ENCODE results near the gene THAP8. TPM values are rescaled to one million over a fixed set of nuclear protein-coding genes. Genes with fewer than 3 reads are reported as not detected.

THAP8 gene
- total and polyA plus RNA-seq, 2 of the 4 experiments (the other 2 are of a cell fraction) = 1.8 to 5.9 TPM

GRCh38 chr19:36089847-36090246 lies 35.8 kb upstream of the THAP8 start:
- Histone ChIP-seq H3K27me3 (ENCODE audit: control insufficient read depth, insufficient read depth, low read length) (no peaks in the 10 kb centered on the region), H2AK9ac (replicated peaks; ENCODE audit: low read depth, low read length, poor library complexity) (no peak overlapping the region), H3K4me2 (ENCODE audit: low read depth, low read length) (no peak overlapping the region), H3K79me1 (ENCODE audit: low read depth in 1 of 2, low read length in 2 of 2) (no peaks in the 10 kb centered on the region), H3K56ac (ENCODE audit: extremely low read depth, insufficient read depth, low read length) (no peak overlapping the region), H4K20me1 (ENCODE audit: insufficient read depth, low read length) (no peaks in the 10 kb centered on the region), H4K5ac (ENCODE audit: low read depth, low read length) (no peak overlapping the region), H3K4me3 (ENCODE audit: insufficient read depth, low read depth, low read length) (no peak overlapping the region), H2BK20ac (ENCODE audit: low read depth, low read length) (no peak overlapping the region), H2BK15ac (ENCODE audit: low read depth, low read length) (no peak overlapping the region), H3K27ac (ENCODE audit: insufficient read depth, low read length) (no peak overlapping the region), H4K91ac (ENCODE audit: insufficient read depth, low read depth, low read length) (no peak overlapping the region), H3K9me3 (ENCODE audit: control insufficient read depth, insufficient read depth, low read length) (no peaks in the 10 kb centered on the region), H2BK5ac (ENCODE audit: low read depth, low read length, poor library complexity, severe bottlenecking) (no peak overlapping the region), H4K8ac (ENCODE audit: low read depth in 2 of 2, low read length in 2 of 2) (no peak overlapping the region), H3K36me3 (ENCODE audit: control insufficient read depth, insufficient read depth, low read length) (peaks cover 18% of the 10 kb centered on the region), H3K18ac (ENCODE audit: low read depth, low read length) (no peak overlapping the region), H2AK5ac (ENCODE audit: low read depth, low read length) (no peak overlapping the region), H2AFZ (replicated peaks; ENCODE audit: low read length, poor library complexity) (no peak overlapping the region), H3K14ac (replicated peaks; ENCODE audit: low read depth, low read length) (no peak overlapping the region), H2BK120ac (ENCODE audit: low read depth, low read length) (no peak overlapping the region), H3K9me1 (ENCODE audit: insufficient read depth, low read length) (0 out of 2 replicates have a peak, but pooled peaks cover 6% of the 10 kb centered on the region), H3K23ac (ENCODE audit: low read depth, low read length) (no peak overlapping the region), H3K4ac (ENCODE audit: low read depth, low read length) (no peak overlapping the region), H3K9ac (ENCODE audit: low read depth, low read length) (no peak overlapping the region), H3K4me1 (ENCODE audit: control insufficient read depth, insufficient read depth, low read length) (no peaks in the 10 kb centered on the region)
- DNase-seq (no peak), ATAC-seq (ENCODE audit: low read depth) (no peak)
- ChIA-PET POLR2A (ENCODE audit: unreplicated experiment) (no interaction called here), CTCF (no interaction called here)
- dilution Hi-C loops (cut with HindIII; ENCODE audit: low sequenced_read_pairs, unreplicated experiment) = no loop called here
- in situ Hi-C loops (cut with MboI; ENCODE audit: low sequenced_read_pairs) = no loop called here
- no TSS peak for BruUV-seq (replicated peaks)
- no CpG with 5 or more reads among the region's 5 CpGs for WGBS, 2 experiments (ENCODE audit: extremely low coverage in 2 of 2, insufficient read length in 1 of 2)
- TF ChIP-seq POLR2A (IDR thresholded peaks at IDR 0.05; ENCODE audit: low read depth, low read length) (no peak), CEBPB (IDR thresholded peaks at IDR 0.05; ENCODE audit: low read depth, low read length) (no peak), RAD21 (IDR thresholded peaks at IDR 0.05; ENCODE audit: low read length) (no peak), SMC3 (IDR thresholded peaks at IDR 0.05; ENCODE audit: low read depth, low read length) (no peak), RCOR1 (IDR thresholded peaks at IDR 0.05; ENCODE audit: insufficient replicate concordance, low read length) (no peak), FOS (IDR thresholded peaks at IDR 0.05; ENCODE audit: low read depth, low read length) (no peak), MAFK (IDR thresholded peaks at IDR 0.05; ENCODE audit: low read depth, low read length) (no peak), RFX5 (IDR thresholded peaks at IDR 0.05; ENCODE audit: low read depth, low read length) (no peak), USF2 (IDR thresholded peaks at IDR 0.05; ENCODE audit: low read depth, low read length) (no peak), MXI1 (IDR thresholded peaks at IDR 0.05; ENCODE audit: borderline replicate concordance, low read depth, low read length) (no peak), MAZ (IDR thresholded peaks at IDR 0.05; ENCODE audit: borderline replicate concordance, low read depth, low read length) (no peak), NFE2L2 (IDR thresholded peaks at IDR 0.05; ENCODE audit: low read depth, low read length) (no peak), CHD1 (IDR thresholded peaks at IDR 0.05; ENCODE audit: low read depth, low read length) (no peak), BHLHE40 (IDR thresholded peaks at IDR 0.05; ENCODE audit: low read depth, low read length) (no peak)
- TF ChIP-seq, protein P1, sequence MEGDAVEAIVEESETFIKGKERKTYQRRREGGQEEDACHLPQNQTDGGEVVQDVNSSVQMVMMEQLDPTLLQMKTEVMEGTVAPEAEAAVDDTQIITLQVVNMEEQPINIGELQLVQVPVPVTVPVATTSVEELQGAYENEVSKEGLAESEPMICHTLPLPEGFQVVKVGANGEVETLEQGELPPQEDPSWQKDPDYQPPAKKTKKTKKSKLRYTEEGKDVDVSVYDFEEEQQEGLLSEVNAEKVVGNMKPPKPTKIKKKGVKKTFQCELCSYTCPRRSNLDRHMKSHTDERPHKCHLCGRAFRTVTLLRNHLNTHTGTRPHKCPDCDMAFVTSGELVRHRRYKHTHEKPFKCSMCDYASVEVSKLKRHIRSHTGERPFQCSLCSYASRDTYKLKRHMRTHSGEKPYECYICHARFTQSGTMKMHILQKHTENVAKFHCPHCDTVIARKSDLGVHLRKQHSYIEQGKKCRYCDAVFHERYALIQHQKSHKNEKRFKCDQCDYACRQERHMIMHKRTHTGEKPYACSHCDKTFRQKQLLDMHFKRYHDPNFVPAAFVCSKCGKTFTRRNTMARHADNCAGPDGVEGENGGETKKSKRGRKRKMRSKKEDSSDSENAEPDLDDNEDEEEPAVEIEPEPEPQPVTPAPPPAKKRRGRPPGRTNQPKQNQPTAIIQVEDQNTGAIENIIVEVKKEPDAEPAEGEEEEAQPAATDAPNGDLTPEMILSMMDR (conservative IDR thresholded peaks at IDR 0.05; ENCODE audit: low read depth, low read length) = no peak
- TF ChIP-seq, protein P2, sequence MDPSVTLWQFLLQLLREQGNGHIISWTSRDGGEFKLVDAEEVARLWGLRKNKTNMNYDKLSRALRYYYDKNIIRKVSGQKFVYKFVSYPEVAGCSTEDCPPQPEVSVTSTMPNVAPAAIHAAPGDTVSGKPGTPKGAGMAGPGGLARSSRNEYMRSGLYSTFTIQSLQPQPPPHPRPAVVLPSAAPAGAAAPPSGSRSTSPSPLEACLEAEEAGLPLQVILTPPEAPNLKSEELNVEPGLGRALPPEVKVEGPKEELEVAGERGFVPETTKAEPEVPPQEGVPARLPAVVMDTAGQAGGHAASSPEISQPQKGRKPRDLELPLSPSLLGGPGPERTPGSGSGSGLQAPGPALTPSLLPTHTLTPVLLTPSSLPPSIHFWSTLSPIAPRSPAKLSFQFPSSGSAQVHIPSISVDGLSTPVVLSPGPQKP (IDR thresholded peaks at IDR 0.05; ENCODE audit: borderline replicate concordance, low read depth, low read length) = no peak
- intact Hi-C loops (cut with micrococcal nuclease) = no loop called here
